GM19467 (cell line): ENCODE data around the gene PSENEN.

Source experiments
- ATAC-seq: cut with Tn5 transposase; IDR thresholded peaks from one replicate; pipeline ENCODE4 v1.9.1; 2021; ENCODE audit warnings: mild to moderate bottlenecking, moderate library complexity; ENCODE audit not compliant: unreplicated experiment

The PSENEN gene

DNA sequence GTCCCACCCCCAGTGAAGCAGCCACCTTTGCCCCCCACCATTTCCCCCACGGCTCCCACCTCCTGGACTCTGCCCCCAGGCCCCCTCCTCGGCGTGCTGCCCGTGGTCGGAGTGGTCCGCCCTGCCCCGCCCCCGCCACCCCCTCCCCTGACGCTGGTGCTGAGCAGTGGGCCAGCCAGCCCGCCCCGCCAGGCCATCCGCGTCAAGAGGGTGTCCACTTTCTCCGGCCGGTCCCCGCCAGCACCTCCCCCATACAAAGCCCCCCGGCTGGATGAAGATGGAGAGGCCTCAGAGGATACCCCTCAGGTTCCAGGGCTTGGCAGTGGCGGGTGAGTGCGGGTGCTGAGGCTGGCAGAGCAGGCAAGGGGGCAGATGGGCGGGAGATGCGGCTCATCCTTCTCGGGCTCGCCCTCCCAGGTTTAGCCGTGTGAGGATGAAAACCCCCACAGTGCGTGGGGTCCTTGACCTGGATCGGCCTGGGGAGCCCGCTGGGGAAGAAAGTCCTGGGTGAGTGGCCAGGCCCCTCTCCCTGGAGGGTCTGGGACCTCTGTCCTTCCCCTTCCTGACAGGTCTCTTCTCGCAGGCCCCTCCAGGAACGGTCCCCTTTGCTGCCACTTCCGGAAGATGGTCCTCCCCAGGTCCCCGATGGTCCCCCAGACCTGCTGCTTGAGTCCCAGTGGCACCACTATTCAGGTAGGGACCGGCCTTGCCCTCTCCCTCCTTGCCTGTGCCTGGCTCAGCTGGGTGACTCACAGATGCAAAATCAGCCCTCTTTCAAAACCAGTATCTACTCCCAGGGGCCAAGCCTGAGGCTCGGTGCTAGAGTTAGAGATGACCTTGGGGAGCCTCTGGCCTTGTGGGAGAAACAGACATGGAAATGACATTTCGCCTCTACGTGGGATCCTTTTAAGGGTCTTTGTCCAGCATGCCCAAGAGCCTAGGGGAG, 12.0 kb upstream of the PSENEN start:
- no peak for ATAC-seq

DNA sequence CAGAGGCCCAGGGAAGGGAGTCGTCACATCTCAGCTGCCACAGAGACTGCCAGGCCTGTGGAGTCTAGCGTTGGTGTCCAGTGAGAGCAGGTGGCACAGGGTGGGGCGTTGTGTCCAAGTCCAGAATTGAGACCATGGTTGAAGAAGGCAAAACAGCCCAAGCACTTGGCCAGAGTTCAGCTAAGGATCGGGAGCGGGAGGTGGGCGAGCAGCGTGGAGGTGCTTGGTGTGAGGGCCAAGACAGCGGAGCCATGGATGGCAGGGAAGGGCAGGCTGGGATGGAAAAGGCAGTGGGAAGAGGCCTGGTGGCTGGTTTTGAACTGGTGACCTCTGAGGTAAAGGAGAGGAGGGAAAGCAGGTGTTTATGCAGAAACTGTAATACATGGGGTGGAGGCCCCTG, 11.2 kb upstream of the PSENEN start:
- ATAC-seq, result no peak

GRCh38 chr19:35734889-35735288, 10.6 kb upstream of the PSENEN start:
- no peak for ATAC-seq

DNA sequence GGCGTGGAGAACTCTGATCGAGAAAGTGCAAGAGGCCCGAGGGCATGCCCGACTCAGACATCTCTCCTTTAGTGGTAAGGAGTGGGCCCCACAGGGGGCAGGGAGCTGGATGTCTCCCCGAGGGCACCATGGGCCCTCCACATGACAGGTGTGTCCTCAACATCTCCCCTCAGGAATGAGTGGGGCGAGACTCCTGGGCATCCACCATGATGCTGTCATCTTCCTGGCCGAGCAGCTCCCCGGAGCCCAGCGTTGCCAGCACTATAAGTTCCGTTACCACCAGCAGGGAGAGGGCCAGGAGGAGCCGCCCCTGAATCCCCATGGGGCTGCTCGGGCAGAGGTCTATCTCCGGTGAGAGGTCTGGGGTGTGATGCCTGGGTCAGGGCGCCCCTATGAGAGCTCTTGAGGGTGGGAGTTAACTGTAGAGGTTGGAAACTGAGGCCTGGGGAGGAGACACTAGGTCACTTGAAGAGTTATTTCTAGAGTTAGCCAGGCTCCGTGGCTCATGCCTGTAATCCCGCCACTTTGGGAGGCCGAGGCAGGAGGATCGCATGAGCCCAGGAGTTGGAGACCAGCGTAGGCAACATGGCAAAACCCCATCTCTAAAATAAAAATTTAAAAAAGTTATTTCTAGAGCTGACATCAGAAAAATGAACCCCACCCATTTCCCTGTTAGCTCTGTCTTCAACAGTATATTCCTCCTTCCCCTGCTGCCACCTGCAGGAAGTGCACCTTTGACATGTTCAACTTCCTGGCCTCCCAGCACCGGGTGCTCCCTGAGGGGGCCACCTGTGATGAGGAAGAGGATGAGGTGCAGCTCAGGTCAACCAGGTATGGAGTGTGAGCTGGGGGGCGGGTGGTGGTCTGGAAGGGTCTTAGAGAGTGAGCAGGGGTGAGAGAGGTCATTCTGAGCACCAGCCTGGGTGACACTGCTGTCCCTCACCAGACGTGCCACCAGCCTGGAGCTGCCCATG, 8.3 kb upstream of the PSENEN start:
- no peak for ATAC-seq

GRCh38 chr19:35738021-35738886, 7.2 kb upstream of the PSENEN start:
- no peak for ATAC-seq

DNA sequence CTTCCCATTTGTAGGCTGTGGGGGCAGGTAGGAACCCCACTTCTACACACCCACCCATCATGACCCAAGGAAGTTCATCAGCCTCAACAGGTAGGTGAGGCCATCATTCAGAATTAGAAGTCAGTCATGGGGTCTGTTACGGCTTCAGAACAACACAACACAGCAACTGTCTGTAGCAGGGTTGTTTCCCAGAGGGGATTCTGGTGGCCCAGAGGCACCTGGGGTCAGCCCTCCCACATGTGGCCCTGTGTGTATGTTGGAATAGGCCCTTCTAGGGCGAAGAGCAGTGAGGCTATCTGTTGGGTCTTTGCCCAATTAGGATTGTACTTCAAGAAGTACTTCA, 6.6 kb upstream of the PSENEN start:
- no peak for ATAC-seq

- no peak for ATAC-seq
Observed at GRCh38 chr19:35739275-35740107, 6.0 kb upstream of the PSENEN start.

DNA sequence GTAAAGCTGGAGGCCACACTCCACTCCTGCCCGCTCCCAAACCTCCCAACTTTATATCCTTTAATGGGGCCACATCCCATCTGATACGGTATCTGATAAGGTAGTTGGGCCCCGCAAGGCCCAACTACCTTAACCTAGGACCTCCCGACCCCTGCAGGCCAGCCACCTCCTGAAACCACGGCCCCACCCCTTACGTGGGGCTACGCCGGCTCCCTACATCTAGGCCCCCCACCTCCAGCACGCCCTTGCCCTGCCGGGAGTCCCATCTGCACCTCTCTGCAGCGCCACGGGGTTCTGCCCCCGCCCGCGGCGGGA, 5.4 kb upstream of the PSENEN start:
- no peak for ATAC-seq

GRCh38 chr19:35740423-35741202, 4.8 kb upstream of the PSENEN start:
- peak; percentile 44 for ATAC-seq

GRCh38 chr19:35741203-35741515, 4.3 kb upstream of the PSENEN start:
- ATAC-seq, result no peak

DNA sequence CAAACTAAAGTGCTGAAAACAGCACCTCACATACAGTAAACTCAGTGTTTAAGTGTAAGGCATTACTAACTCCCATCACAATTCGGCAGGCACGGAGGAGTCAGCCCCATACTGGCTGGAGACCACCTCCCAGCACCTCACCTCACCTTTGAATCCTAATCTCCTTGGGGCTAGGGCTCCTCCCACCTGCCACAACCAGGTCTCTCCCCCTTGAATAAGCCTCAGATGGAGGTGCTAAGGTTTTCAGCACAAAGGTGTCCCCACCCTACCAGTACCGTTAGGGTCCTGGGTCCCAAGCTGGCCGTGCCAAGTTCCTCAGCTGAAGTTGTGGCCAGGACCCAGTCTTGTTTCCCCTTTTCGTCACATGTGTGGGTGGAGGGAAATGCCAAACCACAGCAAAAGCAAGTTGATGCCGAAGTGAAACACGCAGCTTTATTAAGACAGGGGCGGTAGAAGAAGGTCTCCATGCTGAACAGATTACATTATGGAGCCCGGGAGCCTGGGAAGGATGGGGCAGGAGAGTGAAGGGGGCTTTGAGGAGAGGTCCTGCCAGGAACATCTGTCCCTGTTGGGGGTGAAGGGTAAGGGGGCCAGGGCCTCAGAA, 3.2 kb upstream of the PSENEN start, which contains the start of gene IGFLR1:
Gene IGFLR1, minus strand, starts transcription at position 332 of the 604 bp plus-strand sequence. CDS start 1,272 bp downstream, outside the sequence.
- ATAC-seq, result no peak

GRCh38 chr19:35743640-35744429, 1.6 kb upstream of the PSENEN start:
- ATAC-seq, result no peak

DNA sequence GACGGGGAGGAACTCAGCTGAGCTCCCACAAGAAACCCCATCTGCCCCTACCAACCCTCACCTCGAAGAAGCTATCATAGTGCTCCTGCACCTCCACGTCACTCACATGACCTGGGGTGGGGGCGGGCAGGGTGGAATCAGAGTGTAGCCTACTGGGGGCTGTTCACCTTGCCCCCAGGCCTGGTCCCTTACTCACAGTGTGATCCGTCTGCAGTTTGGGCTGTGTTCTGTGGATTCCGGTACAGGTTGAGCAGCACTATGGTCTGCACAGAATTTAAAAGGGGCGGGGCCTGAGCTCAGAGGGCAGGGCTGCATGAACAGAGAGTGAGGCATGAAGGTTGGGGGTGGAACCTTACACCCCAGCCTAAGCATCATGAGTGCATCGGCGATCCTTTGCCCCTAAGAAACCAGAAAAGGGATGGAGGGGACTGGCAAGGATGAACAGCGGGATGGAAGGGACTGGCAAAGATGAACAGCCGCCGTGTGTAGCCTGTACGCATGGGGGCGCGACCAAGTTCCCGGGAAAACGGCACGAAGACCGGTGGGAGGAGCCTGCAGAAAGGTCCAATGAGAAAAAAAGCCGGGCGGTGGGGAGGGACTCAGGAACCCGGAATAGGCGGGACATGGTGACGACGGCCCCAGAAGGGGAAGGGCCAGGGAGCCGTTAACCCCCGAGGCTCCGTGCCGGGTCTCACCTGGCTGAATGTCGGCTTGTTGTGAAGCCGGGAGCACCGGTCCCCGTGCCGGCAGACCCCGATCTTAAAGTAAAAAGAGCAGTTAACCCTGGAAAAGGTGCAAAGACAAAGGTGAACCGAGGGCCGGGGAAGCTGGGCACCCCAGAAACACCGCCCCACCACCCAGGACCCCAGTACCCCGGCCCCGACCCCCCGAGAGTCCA, 772 bp upstream of the PSENEN start:
- peak; percentile 26 for ATAC-seq

GRCh38 chr19:35746087-35746462, 624 bp downstream of the PSENEN start:
- ATAC-seq, result no peak

- no peak for ATAC-seq
Observed at GRCh38 chr19:35746531-35746930, 1.1 kb downstream of the PSENEN start.

DNA sequence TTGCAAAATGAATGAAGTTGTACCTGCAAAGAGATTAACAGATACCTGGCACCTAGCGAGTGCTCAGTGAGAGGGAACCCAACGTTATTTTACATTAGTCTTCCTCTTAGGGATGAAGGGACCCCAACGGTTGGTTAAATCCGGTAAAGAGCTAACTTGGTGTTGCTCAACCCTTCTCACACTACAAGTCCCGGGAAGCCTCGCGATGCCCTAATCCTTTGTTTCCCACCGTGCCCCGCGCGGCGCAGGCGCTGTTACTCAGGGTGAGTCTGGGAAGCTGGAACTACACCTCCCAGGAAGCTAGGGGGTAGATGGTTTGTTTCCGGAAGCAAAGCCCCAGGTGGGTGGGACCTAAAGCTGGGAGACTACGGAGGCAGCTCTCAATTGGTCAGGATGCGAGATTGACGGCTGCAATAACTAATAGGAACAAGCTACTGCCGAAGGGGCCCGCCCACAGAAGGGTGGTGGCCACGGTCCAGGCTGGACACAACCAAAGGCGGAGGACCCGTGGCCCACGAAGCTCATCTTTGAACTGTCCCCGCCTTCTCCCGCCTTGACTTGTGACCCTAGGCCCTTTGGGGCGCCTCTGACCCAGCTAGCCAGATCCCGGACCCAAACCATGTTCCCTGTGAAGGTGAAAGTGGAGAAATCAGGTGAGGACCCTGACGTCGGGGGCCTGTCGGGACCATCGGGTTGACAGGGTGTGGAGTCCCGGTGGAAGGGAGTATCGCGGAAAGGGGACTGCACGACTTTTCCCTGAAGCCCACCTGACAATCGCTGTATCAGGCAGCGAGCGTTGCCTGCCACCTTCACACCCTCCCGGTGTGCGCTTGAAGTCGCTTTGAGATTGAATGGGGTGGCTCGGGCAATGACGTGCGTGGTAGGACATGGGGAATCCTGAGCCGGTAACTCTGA, 2.9 kb downstream of the PSENEN start, which contains the start of gene LIN37:
Gene LIN37, plus strand, starts transcription at position 471 of the 915 bp plus-strand sequence. Its CDS starts 149 bp downstream, at position 620.
- ATAC-seq, result peak; percentile 65
